ENCODE data around the gene LIPT2.
A peak's percentile ranks its signal among the peaks of the same experiment; 100 is the strongest.

Gene LIPT2

DNA sequence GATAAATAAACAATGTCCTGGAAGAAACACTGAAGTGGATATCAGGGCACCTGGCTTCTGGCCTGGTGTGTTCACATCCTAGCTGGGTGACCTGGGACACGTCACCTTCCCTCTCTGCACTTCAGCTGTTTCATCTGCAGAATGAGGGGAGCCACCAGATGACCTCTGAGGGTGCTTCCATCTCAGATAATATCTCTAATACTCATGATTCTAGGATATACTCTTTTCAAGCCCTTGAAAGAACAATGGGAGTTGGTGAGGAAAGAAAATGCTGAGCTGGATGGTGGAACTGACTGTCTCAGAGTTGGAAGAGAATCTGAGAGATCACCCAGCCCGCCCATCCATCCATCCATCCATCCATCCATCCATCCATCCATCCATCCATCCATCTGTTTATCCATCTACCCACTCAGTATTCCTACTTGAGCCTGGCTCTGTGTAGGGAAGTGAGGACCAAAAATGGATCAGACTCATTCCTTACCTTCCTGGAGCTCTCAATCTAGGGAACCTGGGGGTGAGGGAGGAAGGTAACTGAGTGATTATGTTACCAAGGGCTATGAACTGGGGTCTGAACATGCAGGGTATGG, 28.2 kb upstream of the LIPT2 start:
- no peak overlapping the region for H2BK15ac ChIP-seq (ENCODE audit: low read depth, poor library complexity, severe bottlenecking)
- no peaks in the 10 kb centered on the region for H3K36me3 ChIP-seq (ENCODE audit: control insufficient read depth in 1 of 2, insufficient read depth in 2 of 2, low read depth in 1 of 2, low read length in 2 of 2)
- H3K4me3 ChIP-seq (ENCODE audit: insufficient read depth in 1 of 2, low read depth in 1 of 2, low read length in 2 of 2), result no peak overlapping the region
- no peak overlapping the region for H3K4ac ChIP-seq (ENCODE audit: low read depth in 1 of 2, low read length in 2 of 2)
- H3K4me1 ChIP-seq (ENCODE audit: control insufficient read depth, insufficient read depth, low read depth, low read length), result no peaks in the 10 kb centered on the region
- no peaks in the 10 kb centered on the region for H3K79me1 ChIP-seq (replicated peaks; ENCODE audit: low read length, poor library complexity, severe bottlenecking)
- no peak overlapping the region for H2AK5ac ChIP-seq (ENCODE audit: low read length, severe bottlenecking)
- peaks cover 3 to 38% of the 10 kb centered on the region in 2 experiments for H3K27me3 ChIP-seq (ENCODE audit: control insufficient read depth in 1 of 2, insufficient read depth in 1 of 2, low read length in 2 of 2)
- H3K23ac ChIP-seq (ENCODE audit: low read length in 2 of 2), result no peak overlapping the region
- no peak overlapping the region for H3K4me2 ChIP-seq (ENCODE audit: low read length, poor library complexity, severe bottlenecking)
- no peak overlapping the region for H2BK120ac ChIP-seq (ENCODE audit: low read depth, low read length)
- H2BK12ac ChIP-seq (ENCODE audit: low read length in 2 of 2), result no peak overlapping the region
- 61% methylated on average over 2 of the region's 2 CpGs for WGBS
- no peak overlapping the region for H4K91ac ChIP-seq (ENCODE audit: low read length)
- DNase-seq, result no peak
- no peak overlapping the region for H3K18ac ChIP-seq (ENCODE audit: low read depth in 1 of 2, low read length in 2 of 2)
- no peak overlapping the region for H3K9ac ChIP-seq (ENCODE audit: low read length)
- no peak overlapping the region for H3K14ac ChIP-seq (ENCODE audit: low read length in 2 of 2)
- H3K27ac ChIP-seq (ENCODE audit: low read length, poor library complexity, severe bottlenecking), result no peak overlapping the region
- no peak overlapping the region for H2BK5ac ChIP-seq (ENCODE audit: low read depth, low read length, poor library complexity, severe bottlenecking)
- H4K8ac ChIP-seq (ENCODE audit: low read length), result no peak overlapping the region
- no peaks in the 10 kb centered on the region for H3K9me3 ChIP-seq (ENCODE audit: control insufficient read depth, low read length)
- no peak overlapping the region for H2AFZ ChIP-seq (ENCODE audit: low read depth, low read length)

- no peak overlapping the region for H4K8ac ChIP-seq (ENCODE audit: low read length)
- H2BK120ac ChIP-seq (ENCODE audit: low read depth, low read length), result no peak overlapping the region
- no peak overlapping the region for H3K18ac ChIP-seq (ENCODE audit: low read depth in 1 of 2, low read length in 2 of 2)
- no peak overlapping the region for H2AK5ac ChIP-seq (ENCODE audit: low read length, severe bottlenecking)
- H3K79me1 ChIP-seq (replicated peaks; ENCODE audit: low read length, poor library complexity, severe bottlenecking), result no peaks in the 10 kb centered on the region
- H4K91ac ChIP-seq (ENCODE audit: low read length), result no peak overlapping the region
- no peaks in the 10 kb centered on the region for H3K9me3 ChIP-seq (ENCODE audit: control insufficient read depth, low read length)
- H3K23ac ChIP-seq (ENCODE audit: low read length in 2 of 2), result no peak overlapping the region
- no peaks in the 10 kb centered on the region for H3K36me3 ChIP-seq (ENCODE audit: control insufficient read depth in 1 of 2, insufficient read depth in 2 of 2, low read depth in 1 of 2, low read length in 2 of 2)
- no peak overlapping the region for H2BK5ac ChIP-seq (ENCODE audit: low read depth, low read length, poor library complexity, severe bottlenecking)
- no peak overlapping the region for H3K4me3 ChIP-seq (ENCODE audit: insufficient read depth in 1 of 2, low read depth in 1 of 2, low read length in 2 of 2)
- no peak overlapping the region for H3K9ac ChIP-seq (ENCODE audit: low read length)
- no peak overlapping the region for H3K4ac ChIP-seq (ENCODE audit: low read depth in 1 of 2, low read length in 2 of 2)
- 77% methylated on average over 9 of the region's 12 CpGs for WGBS
- no peak overlapping the region for H3K27ac ChIP-seq (ENCODE audit: low read length, poor library complexity, severe bottlenecking)
- no peak overlapping the region for H2AFZ ChIP-seq (ENCODE audit: low read depth, low read length)
- H2BK12ac ChIP-seq (ENCODE audit: low read length in 2 of 2), result no peak overlapping the region
- no peak overlapping the region for H3K4me2 ChIP-seq (ENCODE audit: low read length, poor library complexity, severe bottlenecking)
- no peak for DNase-seq
- H3K4me1 ChIP-seq (ENCODE audit: control insufficient read depth, insufficient read depth, low read depth, low read length), result no peaks in the 10 kb centered on the region
- H3K14ac ChIP-seq (ENCODE audit: low read length in 2 of 2), result no peak overlapping the region
- H2BK15ac ChIP-seq (ENCODE audit: low read depth, poor library complexity, severe bottlenecking), result no peak overlapping the region
- peaks cover 3 to 38% of the 10 kb centered on the region in 2 experiments for H3K27me3 ChIP-seq (ENCODE audit: control insufficient read depth in 1 of 2, insufficient read depth in 1 of 2, low read length in 2 of 2)
Measured at GRCh38 chr11:74520927-74521665, 27.6 kb upstream of the LIPT2 start.

DNA sequence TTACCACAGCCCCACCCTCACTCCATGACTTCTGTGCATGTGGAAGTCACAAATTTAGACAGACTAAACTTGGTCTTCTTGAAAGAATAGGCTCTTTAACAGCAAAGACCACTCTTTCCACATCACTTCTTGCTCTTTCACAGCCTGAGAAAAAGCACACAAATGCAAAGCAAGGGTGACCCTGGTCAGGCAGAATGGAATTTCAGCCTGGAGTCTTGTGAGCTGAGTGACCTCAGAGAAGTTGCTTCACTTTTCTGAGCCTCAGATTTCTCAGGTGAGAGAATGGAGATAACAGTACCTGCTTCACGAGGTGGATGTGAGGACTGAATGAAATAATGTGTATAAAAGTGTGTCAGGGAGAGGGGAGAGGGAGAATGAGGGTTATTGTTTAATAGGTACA, 26.8 kb upstream of the LIPT2 start:
- no peaks in the 10 kb centered on the region for H3K36me3 ChIP-seq (ENCODE audit: control insufficient read depth in 1 of 2, insufficient read depth in 2 of 2, low read depth in 1 of 2, low read length in 2 of 2)
- peaks cover 3 to 38% of the 10 kb centered on the region in 2 experiments for H3K27me3 ChIP-seq (ENCODE audit: control insufficient read depth in 1 of 2, insufficient read depth in 1 of 2, low read length in 2 of 2)
- H2AFZ ChIP-seq (ENCODE audit: low read depth, low read length), result no peak overlapping the region
- no peak overlapping the region for H3K27ac ChIP-seq (ENCODE audit: low read length, poor library complexity, severe bottlenecking)
- H3K4me2 ChIP-seq (ENCODE audit: low read length, poor library complexity, severe bottlenecking), result no peak overlapping the region
- H2BK120ac ChIP-seq (ENCODE audit: low read depth, low read length), result no peak overlapping the region
- H3K4ac ChIP-seq (ENCODE audit: low read depth in 1 of 2, low read length in 2 of 2), result no peak overlapping the region
- no peak overlapping the region for H3K14ac ChIP-seq (ENCODE audit: low read length in 2 of 2)
- H3K4me1 ChIP-seq (ENCODE audit: control insufficient read depth, insufficient read depth, low read depth, low read length), result no peaks in the 10 kb centered on the region
- H2BK5ac ChIP-seq (ENCODE audit: low read depth, low read length, poor library complexity, severe bottlenecking), result no peak overlapping the region
- H3K23ac ChIP-seq (ENCODE audit: low read length in 2 of 2), result no peak overlapping the region
- H3K4me3 ChIP-seq (ENCODE audit: insufficient read depth in 1 of 2, low read depth in 1 of 2, low read length in 2 of 2), result no peak overlapping the region
- H4K91ac ChIP-seq (ENCODE audit: low read length), result no peak overlapping the region
- H4K8ac ChIP-seq (ENCODE audit: low read length), result no peak overlapping the region
- no peak overlapping the region for H3K9ac ChIP-seq (ENCODE audit: low read length)
- no peak overlapping the region for H3K18ac ChIP-seq (ENCODE audit: low read depth in 1 of 2, low read length in 2 of 2)
- 64% methylated on average over 1 of the region's 1 CpG for WGBS
- DNase-seq, result no peak
- H3K9me3 ChIP-seq (ENCODE audit: control insufficient read depth, low read length), result no peaks in the 10 kb centered on the region
- H2BK12ac ChIP-seq (ENCODE audit: low read length in 2 of 2), result no peak overlapping the region
- H2AK5ac ChIP-seq (ENCODE audit: low read length, severe bottlenecking), result peak overlapping the region; percentile 26
- no peak overlapping the region for H2BK15ac ChIP-seq (ENCODE audit: low read depth, poor library complexity, severe bottlenecking)
- H3K79me1 ChIP-seq (replicated peaks; ENCODE audit: low read length, poor library complexity, severe bottlenecking), result no peaks in the 10 kb centered on the region

DNA sequence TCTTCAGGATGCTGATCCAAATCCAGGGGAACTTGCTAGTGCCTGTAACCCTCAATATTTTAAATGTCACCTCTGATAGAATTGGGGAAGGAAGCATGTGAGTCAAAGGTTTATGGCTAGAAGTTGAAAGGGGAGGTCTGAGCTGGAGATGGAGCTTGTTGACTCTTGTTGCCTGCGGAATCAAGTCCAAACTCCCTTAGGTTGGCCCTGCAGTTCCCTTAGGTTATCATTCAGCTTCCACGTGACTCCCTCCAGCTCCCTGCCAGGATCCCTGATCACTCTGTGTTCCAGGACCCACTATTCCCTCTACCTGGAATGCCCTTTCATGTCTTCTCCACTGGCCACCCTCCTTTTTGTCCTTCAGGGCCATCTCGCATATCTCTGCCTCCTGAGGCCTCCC, 26.2 kb upstream of the LIPT2 start:
- H3K79me1 ChIP-seq (replicated peaks; ENCODE audit: low read length, poor library complexity, severe bottlenecking), result no peaks in the 10 kb centered on the region
- no peak overlapping the region for H2AK5ac ChIP-seq (ENCODE audit: low read length, severe bottlenecking)
- H3K36me3 ChIP-seq (ENCODE audit: control insufficient read depth in 1 of 2, insufficient read depth in 2 of 2, low read depth in 1 of 2, low read length in 2 of 2), result no peaks in the 10 kb centered on the region
- H3K4me2 ChIP-seq (ENCODE audit: low read length, poor library complexity, severe bottlenecking), result no peak overlapping the region
- H3K9me3 ChIP-seq (ENCODE audit: control insufficient read depth, low read length), result no peaks in the 10 kb centered on the region
- no peak overlapping the region for H4K8ac ChIP-seq (ENCODE audit: low read length)
- no peak overlapping the region for H2AFZ ChIP-seq (ENCODE audit: low read depth, low read length)
- no peak overlapping the region for H4K91ac ChIP-seq (ENCODE audit: low read length)
- no peak overlapping the region for H3K23ac ChIP-seq (ENCODE audit: low read length in 2 of 2)
- H3K18ac ChIP-seq (ENCODE audit: low read depth in 1 of 2, low read length in 2 of 2), result no peak overlapping the region
- H2BK5ac ChIP-seq (ENCODE audit: low read depth, low read length, poor library complexity, severe bottlenecking), result no peak overlapping the region
- no peak overlapping the region for H2BK15ac ChIP-seq (ENCODE audit: low read depth, poor library complexity, severe bottlenecking)
- H3K27ac ChIP-seq (ENCODE audit: low read length, poor library complexity, severe bottlenecking), result no peak overlapping the region
- no peak overlapping the region for H3K14ac ChIP-seq (ENCODE audit: low read length in 2 of 2)
- no peaks in the 10 kb centered on the region for H3K4me1 ChIP-seq (ENCODE audit: control insufficient read depth, insufficient read depth, low read depth, low read length)
- peaks cover 3 to 36% of the 10 kb centered on the region in 2 experiments for H3K27me3 ChIP-seq (ENCODE audit: control insufficient read depth in 1 of 2, insufficient read depth in 1 of 2, low read length in 2 of 2)
- no peak for DNase-seq
- no peak overlapping the region for H2BK120ac ChIP-seq (ENCODE audit: low read depth, low read length)
- H3K4ac ChIP-seq (ENCODE audit: low read depth in 1 of 2, low read length in 2 of 2), result no peak overlapping the region
- H3K4me3 ChIP-seq (ENCODE audit: insufficient read depth in 1 of 2, low read depth in 1 of 2, low read length in 2 of 2), result no peak overlapping the region
- WGBS, result 83% methylated on average over 3 of the region's 3 CpGs
- H2BK12ac ChIP-seq (ENCODE audit: low read length in 2 of 2), result no peak overlapping the region
- no peak overlapping the region for H3K9ac ChIP-seq (ENCODE audit: low read length)
